ENCODE results near the gene GBF1. TPM values are rescaled to one million over a fixed set of nuclear protein-coding genes. Genes with fewer than 3 reads are reported as not detected.

GBF1 gene
- total RNA-seq, 2 donors from 2014 or later: 23.1 to 24.1 TPM

DNA sequence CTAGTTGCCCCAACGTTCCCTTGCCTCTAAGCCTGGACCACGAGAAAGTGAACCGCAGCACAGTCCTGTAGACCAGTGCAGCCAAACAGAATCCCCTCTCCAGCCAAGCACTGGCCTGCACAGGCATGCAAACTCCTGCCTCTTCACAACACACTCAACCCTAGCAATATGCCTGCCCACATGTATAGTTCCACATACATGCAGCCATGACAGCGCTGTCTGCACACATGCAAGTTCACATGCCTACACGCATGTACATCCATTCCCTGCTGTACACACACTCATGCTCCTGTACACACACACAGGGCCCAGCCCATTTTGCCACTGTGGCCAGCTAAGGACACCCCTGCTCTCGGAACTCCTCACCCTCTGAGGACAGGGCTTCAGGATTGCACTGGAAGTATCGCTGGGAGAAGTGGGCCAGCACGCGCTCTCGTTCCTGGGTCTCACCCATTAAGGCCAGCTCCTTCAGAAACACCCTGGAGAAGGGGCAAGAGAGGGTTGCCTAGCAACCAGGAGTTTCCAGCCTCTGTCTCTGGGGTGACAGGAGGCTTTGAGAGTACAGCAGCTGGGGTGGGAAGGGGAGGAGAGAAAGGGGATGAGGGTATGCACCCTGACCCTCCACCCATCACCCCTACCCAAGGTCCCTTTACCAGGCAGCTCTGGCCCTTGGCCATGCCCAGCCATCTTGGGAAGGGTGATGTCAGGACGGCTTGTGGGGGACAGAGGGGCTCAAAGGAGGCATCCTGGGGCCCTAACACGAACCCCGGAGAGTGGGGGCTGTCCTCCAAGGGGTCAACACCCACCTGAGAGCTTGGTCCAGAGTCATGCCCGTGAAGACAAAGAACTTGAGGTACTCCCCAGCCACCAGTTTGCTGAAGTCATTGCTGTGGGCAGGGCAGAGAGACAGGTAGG lies 166.3 kb downstream of the GBF1 start:
- intact Hi-C loops (cut with DNase I): no loop called here

DNA sequence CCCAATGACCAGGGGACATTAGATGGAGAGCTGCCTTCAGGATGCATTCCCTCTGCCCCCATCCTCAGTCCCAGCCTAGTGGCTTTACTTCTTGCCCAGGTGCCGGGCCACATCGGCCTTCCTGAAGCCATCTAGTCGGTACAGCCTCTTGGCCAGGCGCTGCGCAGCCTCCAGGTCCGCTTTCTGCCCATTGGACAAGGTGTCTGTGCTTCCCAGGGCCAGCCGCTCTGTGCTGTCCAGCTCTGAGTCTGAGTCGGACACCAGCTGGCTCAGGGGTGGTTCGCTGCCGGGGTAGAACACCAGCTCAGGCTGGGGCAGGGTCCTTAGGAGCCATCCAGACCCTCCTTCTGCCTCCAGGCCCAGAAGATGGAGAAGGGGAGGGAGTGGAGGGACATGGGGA lies 167.0 kb downstream of the GBF1 start:
- TF ChIP-seq POLR2A (IDR thresholded peaks at IDR 0.05): no peak
- TF ChIP-seq, protein P1, sequence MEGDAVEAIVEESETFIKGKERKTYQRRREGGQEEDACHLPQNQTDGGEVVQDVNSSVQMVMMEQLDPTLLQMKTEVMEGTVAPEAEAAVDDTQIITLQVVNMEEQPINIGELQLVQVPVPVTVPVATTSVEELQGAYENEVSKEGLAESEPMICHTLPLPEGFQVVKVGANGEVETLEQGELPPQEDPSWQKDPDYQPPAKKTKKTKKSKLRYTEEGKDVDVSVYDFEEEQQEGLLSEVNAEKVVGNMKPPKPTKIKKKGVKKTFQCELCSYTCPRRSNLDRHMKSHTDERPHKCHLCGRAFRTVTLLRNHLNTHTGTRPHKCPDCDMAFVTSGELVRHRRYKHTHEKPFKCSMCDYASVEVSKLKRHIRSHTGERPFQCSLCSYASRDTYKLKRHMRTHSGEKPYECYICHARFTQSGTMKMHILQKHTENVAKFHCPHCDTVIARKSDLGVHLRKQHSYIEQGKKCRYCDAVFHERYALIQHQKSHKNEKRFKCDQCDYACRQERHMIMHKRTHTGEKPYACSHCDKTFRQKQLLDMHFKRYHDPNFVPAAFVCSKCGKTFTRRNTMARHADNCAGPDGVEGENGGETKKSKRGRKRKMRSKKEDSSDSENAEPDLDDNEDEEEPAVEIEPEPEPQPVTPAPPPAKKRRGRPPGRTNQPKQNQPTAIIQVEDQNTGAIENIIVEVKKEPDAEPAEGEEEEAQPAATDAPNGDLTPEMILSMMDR (IDR thresholded peaks at IDR 0.05): no peak
- peaks cover 0 to 35% of the 10 kb centered on the region in 2 donors for H3K27me3 ChIP-seq
- no peak for ATAC-seq

More for the DNA sequence above, 166.3 kb downstream of the GBF1 start:
- no peak overlapping the region for H3K4me3 ChIP-seq
- H3K27me3 ChIP-seq: peaks cover 0 to 35% of the 10 kb centered on the region in 2 donors
- no peaks in the 10 kb centered on the region for H3K36me3 ChIP-seq (replicated peaks in 1 of 2; ENCODE audit: insufficient read depth in 1 of 2, low read depth in 2 of 2)
- H3K4me1 ChIP-seq: peaks cover 20% of the 10 kb centered on the region
- TF ChIP-seq, protein P1 (IDR thresholded peaks at IDR 0.05): no peak
- TF ChIP-seq POLR2A (IDR thresholded peaks at IDR 0.05): no peak
- H3K9me3 ChIP-seq: no peaks in the 10 kb centered on the region
- ATAC-seq: no peak
- DNase-seq: no peak
- WGBS, 2 donors: 61 to 75% methylated on average over 12 to 14 of the region's 14 CpGs
- no peak overlapping the region for H3K27ac ChIP-seq

DNA sequence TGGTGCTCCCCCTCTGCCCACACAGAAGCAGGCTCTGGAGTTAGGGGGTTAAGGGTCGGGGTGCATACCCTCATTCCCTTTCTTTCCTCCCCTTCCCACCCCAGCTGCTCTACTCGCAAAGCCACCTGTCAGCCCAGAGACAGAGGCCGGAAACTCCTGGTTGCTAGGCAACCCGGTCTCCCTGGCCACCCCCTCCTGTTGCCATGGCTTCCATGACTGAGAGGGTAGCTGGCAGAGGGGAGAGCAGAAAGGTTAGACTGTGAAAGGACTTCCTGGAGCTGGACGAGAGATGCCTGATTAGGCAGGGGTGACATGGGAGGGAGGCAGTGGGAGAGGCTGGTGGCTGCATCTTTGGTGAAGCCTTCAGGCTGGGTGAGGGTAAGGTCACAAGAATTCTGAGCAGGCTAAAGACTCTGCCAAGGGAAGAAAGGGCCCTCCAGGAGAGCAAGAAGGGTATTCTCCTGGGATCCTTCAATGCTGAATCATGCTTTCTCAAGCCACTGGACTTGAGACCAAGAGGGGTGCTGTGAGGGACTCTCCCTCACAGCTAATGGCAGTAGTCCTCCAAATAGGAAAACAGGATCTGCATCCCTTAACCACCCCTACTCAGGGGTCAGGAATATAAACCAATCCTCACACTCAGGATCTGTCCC lies 167.8 kb downstream of the GBF1 start:
- Histone ChIP-seq H3K4me1 (peaks cover 20% of the 10 kb centered on the region), H3K27me3 (peaks cover 0 to 35% of the 10 kb centered on the region in 2 donors), H3K36me3 (replicated peaks in 1 of 2; ENCODE audit: insufficient read depth in 1 of 2, low read depth in 2 of 2) (no peaks in the 10 kb centered on the region), H3K9me3 (no peaks in the 10 kb centered on the region), H3K4me3 (no peak overlapping the region), H3K27ac (no peak overlapping the region)
- intact Hi-C loops (cut with DNase I): no loop called here
- whole genome bisulfite sequencing, 2 donors: 15 to 26% methylated on average over 5 of the region's 5 CpGs
- no peak for ATAC-seq
- TF ChIP-seq, protein P1 (IDR thresholded peaks at IDR 0.05): no peak
- no peak for TF ChIP-seq POLR2A (IDR thresholded peaks at IDR 0.05)
- DNase-seq: no peak

More for the DNA sequence above, 167.0 kb downstream of the GBF1 start:
- H3K27ac ChIP-seq: no peak overlapping the region
- no peak overlapping the region for H3K4me3 ChIP-seq
- DNase-seq: no peak
- peaks cover 20% of the 10 kb centered on the region for H3K4me1 ChIP-seq
- WGBS, 2 donors: 76% methylated on average over 8 to 10 of the region's 10 CpGs
- H3K36me3 ChIP-seq (replicated peaks in 1 of 2; ENCODE audit: insufficient read depth in 1 of 2, low read depth in 2 of 2): no peaks in the 10 kb centered on the region
- intact Hi-C loops (cut with DNase I): no loop called here
- H3K9me3 ChIP-seq: no peaks in the 10 kb centered on the region

DNA sequence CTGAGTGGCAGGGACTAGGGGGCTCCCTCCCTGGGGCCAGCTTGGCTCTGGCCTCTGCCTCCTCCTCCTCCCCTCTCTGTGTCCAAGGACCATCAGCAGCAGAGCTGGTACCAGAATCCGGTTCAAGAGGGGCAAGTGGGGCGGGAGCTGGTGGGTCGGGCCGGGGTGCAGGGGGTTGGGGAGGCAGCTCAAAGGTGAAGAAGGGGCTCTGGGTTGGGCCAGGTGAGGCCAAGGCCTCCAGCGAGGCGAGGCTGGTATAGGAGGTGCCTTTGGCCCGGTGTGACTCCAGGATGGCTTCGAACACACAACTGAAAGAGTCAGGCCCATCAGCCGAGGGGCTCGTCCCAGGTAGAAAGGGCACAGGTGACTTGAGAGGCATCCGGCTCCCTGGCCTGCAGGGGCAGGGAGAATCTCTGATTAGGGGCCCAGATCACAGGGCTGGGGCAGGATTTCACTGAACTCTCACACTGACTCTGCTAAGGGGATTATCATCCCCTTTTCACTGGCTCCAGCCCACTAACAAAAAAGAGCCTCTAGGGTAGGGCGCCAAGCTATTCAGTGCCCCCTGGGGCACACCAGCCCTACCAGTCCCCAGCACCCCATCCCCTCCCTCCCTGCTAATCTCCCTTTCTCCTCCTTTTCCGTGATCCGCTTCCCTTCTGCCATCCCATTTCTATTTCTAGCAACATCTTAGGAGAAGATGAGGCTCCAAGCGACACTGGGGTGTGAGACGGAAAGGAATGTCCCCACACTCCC lies 168.7 kb downstream of the GBF1 start:
- Histone ChIP-seq H3K27me3 (peaks cover 0 to 35% of the 10 kb centered on the region in 2 donors), H3K4me1 (peaks cover 19% of the 10 kb centered on the region), H3K36me3 (replicated peaks in 1 of 2; ENCODE audit: insufficient read depth in 1 of 2, low read depth in 2 of 2) (no peaks in the 10 kb centered on the region), H3K4me3 (no peak overlapping the region), H3K27ac (no peak overlapping the region), H3K9me3 (no peaks in the 10 kb centered on the region)
- intact Hi-C loops (cut with DNase I): no loop called here
- TF ChIP-seq, protein P1 (IDR thresholded peaks at IDR 0.05): no peak
- TF ChIP-seq POLR2A (IDR thresholded peaks at IDR 0.05): no peak
- DNase-seq: no peak
- WGBS, 2 donors: 61 to 66% methylated on average over 13 to 16 of the region's 16 CpGs
- ATAC-seq: no peak

All from body of pancreas (tissue), 4 donors.